ENCODE measurements around the gene TNIP1.

The TNIP1 gene

DNA sequence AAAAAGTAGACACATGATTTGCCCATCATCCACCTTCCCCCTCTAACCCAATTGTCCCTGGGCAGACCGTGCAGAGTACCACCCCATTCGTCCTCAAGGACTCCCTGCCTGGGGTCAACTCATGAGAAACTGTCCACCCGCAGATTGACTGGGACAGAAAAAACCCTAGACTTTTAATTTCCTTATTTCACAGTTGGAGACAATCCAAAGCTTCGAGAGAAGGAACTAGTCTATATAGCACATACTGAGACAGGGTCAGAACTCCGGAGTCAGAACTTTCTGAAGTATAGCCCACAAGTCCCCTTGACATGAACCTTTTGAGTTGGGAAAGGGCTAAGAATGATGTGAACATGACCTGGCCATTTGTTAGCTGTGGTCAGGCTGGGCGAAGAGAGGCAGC is 68.0 kb downstream of the TNIP1 start:
- no peak for DNase-seq
- no peaks in the 10 kb centered on the region for H3K36me3 Mint-ChIP-seq (ENCODE audit: low read depth)
- no peaks in the 10 kb centered on the region for H3K4me1 Mint-ChIP-seq (ENCODE audit: low read depth)
- H3K9me3 Mint-ChIP-seq = no peaks in the 10 kb centered on the region
- peaks cover 10% of the 10 kb centered on the region for H3K27me3 Mint-ChIP-seq
- no peak overlapping the region for H3K4me3 Mint-ChIP-seq
- no peak overlapping the region for H3K27ac Mint-ChIP-seq

GRCh38 chr5:151008906-151009305 is 71.9 kb downstream of the TNIP1 start:
- H3K36me3 Mint-ChIP-seq (ENCODE audit: low read depth) = no peaks in the 10 kb centered on the region
- no peak overlapping the region for H3K27ac Mint-ChIP-seq
- no peaks in the 10 kb centered on the region for H3K4me1 Mint-ChIP-seq (ENCODE audit: low read depth)
- H3K27me3 Mint-ChIP-seq = peaks cover 10% of the 10 kb centered on the region
- H3K9me3 Mint-ChIP-seq = no peaks in the 10 kb centered on the region
- no peak for DNase-seq
- no peak overlapping the region for H3K4me3 Mint-ChIP-seq

- Mint-ChIP-seq H3K4me1 (ENCODE audit: low read depth) (no peaks in the 10 kb centered on the region), H3K9me3 (no peaks in the 10 kb centered on the region), H3K27ac (no peak overlapping the region)
Measured at GRCh38 chr5:151008210-151008491, 72.7 kb downstream of the TNIP1 start.

DNA sequence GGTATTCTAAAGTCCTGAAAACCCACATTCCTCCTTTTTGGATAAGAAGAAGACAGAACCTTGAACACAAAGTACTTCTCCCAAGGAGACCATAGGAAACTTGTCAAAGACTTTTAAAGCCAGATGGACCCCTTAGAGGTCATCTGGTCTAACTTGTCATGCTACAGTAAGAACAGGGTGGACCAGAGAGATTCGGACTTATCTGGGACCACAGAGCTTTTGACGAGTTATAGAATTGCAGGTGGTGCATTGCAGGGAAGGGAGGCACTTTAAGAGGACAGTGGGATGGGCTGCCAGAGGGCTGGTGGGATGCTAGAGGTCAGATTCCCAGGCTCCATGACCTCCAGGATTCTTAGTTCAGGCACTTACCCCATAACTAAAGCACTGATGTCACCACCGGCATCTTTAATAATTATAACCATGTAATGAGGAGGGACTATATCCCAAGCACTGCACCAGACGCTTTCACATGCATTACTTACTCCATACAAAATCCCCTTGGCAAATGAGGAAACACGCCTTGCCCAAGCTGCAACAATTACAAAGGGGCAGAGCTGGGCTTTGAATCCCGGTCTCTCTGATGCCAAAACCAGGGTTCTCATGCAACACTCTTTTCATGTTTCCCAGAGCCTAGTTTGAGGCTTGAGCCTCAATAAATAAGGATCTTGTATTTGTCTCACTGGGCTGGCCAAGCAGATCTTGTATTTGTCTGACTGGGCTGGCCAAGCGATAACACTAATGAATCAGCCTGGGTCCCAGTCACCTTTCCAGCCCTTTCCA is 73.2 kb downstream of the TNIP1 start:
- no peaks in the 10 kb centered on the region for H3K4me1 Mint-ChIP-seq (ENCODE audit: low read depth)
- DNase-seq = no peak
- H3K9me3 Mint-ChIP-seq = no peaks in the 10 kb centered on the region
- H3K27ac Mint-ChIP-seq = no peak overlapping the region
- H3K4me3 Mint-ChIP-seq = no peak overlapping the region
- H3K27me3 Mint-ChIP-seq = peaks cover 8% of the 10 kb centered on the region
- H3K36me3 Mint-ChIP-seq (ENCODE audit: low read depth) = no peaks in the 10 kb centered on the region

More at GRCh38 chr5:151008210-151008491, 72.7 kb downstream of the TNIP1 start:
- H3K36me3 Mint-ChIP-seq (ENCODE audit: low read depth) = no peaks in the 10 kb centered on the region
- H3K27me3 Mint-ChIP-seq = peaks cover 10% of the 10 kb centered on the region
- H3K4me3 Mint-ChIP-seq = no peak overlapping the region
- DNase-seq = no peak

GRCh38 chr5:151006704-151007334 is 74.0 kb downstream of the TNIP1 start:
- Mint-ChIP-seq H3K27ac (no peak overlapping the region), H3K4me3 (no peak overlapping the region), H3K36me3 (ENCODE audit: low read depth) (no peaks in the 10 kb centered on the region), H3K4me1 (ENCODE audit: low read depth) (no peaks in the 10 kb centered on the region), H3K9me3 (no peaks in the 10 kb centered on the region), H3K27me3 (peaks cover 4% of the 10 kb centered on the region)
- DNase-seq = no peak

GRCh38 chr5:151005950-151006576 is 74.8 kb downstream of the TNIP1 start:
- H3K4me1 Mint-ChIP-seq (ENCODE audit: low read depth) = no peaks in the 10 kb centered on the region
- H3K27me3 Mint-ChIP-seq = no peaks in the 10 kb centered on the region
- no peak for DNase-seq
- no peak overlapping the region for H3K4me3 Mint-ChIP-seq
- no peak overlapping the region for H3K27ac Mint-ChIP-seq
- no peaks in the 10 kb centered on the region for H3K36me3 Mint-ChIP-seq (ENCODE audit: low read depth)
- no peaks in the 10 kb centered on the region for H3K9me3 Mint-ChIP-seq

GRCh38 chr5:151005187-151005949 is 75.5 kb downstream of the TNIP1 start:
- H3K36me3 Mint-ChIP-seq (ENCODE audit: low read depth) = no peaks in the 10 kb centered on the region
- no peaks in the 10 kb centered on the region for H3K4me1 Mint-ChIP-seq (ENCODE audit: low read depth)
- H3K4me3 Mint-ChIP-seq = no peak overlapping the region
- H3K27me3 Mint-ChIP-seq = no peaks in the 10 kb centered on the region
- no peak for DNase-seq
- H3K9me3 Mint-ChIP-seq = no peaks in the 10 kb centered on the region
- no peak overlapping the region for H3K27ac Mint-ChIP-seq

DNA sequence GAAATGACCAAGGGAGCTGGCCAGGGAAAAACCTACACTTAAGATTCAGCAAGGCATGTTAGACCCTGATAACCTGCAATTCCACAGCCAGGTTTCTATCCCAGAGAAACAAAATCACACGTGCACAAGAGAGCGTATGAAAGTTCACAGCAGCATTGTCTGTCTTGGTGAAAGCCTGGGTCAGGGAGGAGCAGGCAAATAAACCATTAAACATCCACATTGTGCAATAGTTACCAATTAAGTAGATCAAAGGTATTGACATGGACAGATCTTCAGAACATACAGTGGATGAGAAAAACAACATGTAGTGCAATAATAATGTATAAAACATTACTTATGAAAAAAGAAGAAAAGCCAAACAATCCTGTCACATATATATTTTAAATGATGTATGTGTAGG is 76.3 kb downstream of the TNIP1 start:
- H3K27me3 Mint-ChIP-seq = peaks cover 2% of the 10 kb centered on the region
- no peaks in the 10 kb centered on the region for H3K9me3 Mint-ChIP-seq
- no peak for DNase-seq
- H3K27ac Mint-ChIP-seq = no peak overlapping the region
- H3K36me3 Mint-ChIP-seq (ENCODE audit: low read depth) = no peaks in the 10 kb centered on the region
- H3K4me3 Mint-ChIP-seq = no peak overlapping the region
- no peaks in the 10 kb centered on the region for H3K4me1 Mint-ChIP-seq (ENCODE audit: low read depth)

DNA sequence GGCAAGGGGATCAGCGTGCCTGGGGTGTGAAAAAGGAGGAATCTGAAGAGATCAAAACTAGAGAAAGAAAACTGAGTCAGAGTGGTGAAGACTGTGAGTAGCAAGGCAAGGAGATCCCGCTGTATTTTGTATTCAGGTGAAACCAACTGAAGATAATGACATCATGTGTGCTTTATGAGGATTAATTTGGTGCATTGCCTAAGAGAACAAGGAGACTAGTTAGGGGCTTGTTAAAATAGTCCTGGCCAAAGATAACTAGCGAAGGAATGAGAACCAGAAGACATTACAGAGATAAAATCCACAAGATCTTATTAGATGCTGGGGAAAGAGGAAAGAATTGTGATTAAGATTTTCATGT is 77.4 kb downstream of the TNIP1 start:
- H3K27ac Mint-ChIP-seq = no peak overlapping the region
- no peaks in the 10 kb centered on the region for H3K9me3 Mint-ChIP-seq

GRCh38 chr5:151002681-151003502 is 77.9 kb downstream of the TNIP1 start:
- peaks cover 2% of the 10 kb centered on the region for H3K27me3 Mint-ChIP-seq
- H3K4me3 Mint-ChIP-seq = no peak overlapping the region
- no peaks in the 10 kb centered on the region for H3K36me3 Mint-ChIP-seq (ENCODE audit: low read depth)
- no peak overlapping the region for H3K27ac Mint-ChIP-seq
- H3K9me3 Mint-ChIP-seq = no peaks in the 10 kb centered on the region
- DNase-seq = no peak
- no peaks in the 10 kb centered on the region for H3K4me1 Mint-ChIP-seq (ENCODE audit: low read depth)

More for the DNA sequence above, 77.4 kb downstream of the TNIP1 start:
- Mint-ChIP-seq H3K4me1 (ENCODE audit: low read depth) (no peaks in the 10 kb centered on the region), H3K27me3 (peaks cover 2% of the 10 kb centered on the region), H3K4me3 (no peak overlapping the region), H3K36me3 (ENCODE audit: low read depth) (no peaks in the 10 kb centered on the region)
- DNase-seq = no peak

DNA sequence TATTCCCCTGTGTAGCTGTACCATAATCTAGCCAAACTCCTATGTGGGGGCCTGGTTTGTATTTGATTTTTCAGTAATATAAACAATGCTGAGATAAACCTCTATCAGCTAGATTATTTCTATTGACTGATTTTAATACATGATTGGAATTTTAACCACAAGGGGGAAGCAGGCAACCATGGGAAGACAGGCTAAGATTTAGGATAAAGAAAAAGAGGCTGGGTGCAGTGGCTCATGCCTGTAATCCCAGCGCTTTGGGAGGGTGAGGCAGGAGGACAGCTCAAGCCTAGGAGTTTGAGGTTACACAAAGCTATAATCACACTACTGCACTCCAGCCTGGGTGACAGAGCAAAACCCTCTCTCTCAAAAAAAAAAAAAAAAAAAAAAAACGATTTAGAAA is 78.6 kb downstream of the TNIP1 start:
- Mint-ChIP-seq H3K9me3 (no peaks in the 10 kb centered on the region), H3K36me3 (ENCODE audit: low read depth) (no peaks in the 10 kb centered on the region), H3K4me1 (ENCODE audit: low read depth) (no peaks in the 10 kb centered on the region), H3K27ac (no peak overlapping the region), H3K27me3 (peaks cover 2% of the 10 kb centered on the region), H3K4me3 (no peak overlapping the region)
- no peak for DNase-seq

- H3K4me1 Mint-ChIP-seq (ENCODE audit: low read depth) = no peaks in the 10 kb centered on the region
- H3K36me3 Mint-ChIP-seq (ENCODE audit: low read depth) = no peaks in the 10 kb centered on the region
- no peak for DNase-seq
- no peak overlapping the region for H3K4me3 Mint-ChIP-seq
- peaks cover 2% of the 10 kb centered on the region for H3K27me3 Mint-ChIP-seq
- H3K27ac Mint-ChIP-seq = no peak overlapping the region
- no peaks in the 10 kb centered on the region for H3K9me3 Mint-ChIP-seq
Measured at GRCh38 chr5:151001436-151001835, 79.4 kb downstream of the TNIP1 start.

DNA sequence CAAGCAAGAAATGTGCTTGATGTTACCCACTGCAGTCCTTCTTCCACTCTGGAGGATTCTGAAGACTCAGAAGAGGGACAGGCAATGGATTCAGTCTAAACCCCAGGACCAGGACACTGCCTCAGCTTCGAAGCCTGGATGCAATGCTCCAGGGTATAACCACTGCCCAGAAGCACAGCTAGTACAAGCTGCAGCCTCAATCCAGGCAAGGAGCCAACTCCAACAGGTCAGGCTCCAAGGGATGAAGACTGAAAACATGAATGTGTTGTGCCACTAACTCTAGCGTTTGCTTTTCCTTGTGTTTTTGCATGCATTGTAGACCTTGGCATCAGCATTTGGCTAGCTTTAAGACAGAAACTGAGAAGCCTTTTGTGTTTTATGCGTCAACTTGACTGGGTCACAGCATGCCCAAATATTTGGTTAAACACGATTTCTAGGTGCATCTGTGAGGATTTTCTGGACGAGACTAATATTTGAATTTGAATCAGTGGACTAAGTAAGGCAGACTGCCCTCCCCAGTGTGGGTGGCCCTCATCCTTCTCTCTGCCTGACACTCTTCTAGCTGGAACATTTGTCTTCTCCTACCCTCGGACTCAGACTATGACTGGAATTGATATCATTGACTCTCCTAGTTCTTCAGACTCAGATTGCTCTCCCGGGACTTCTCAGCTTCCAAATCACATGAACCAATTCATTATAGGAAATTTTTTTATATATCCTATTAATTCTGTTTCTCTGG is 81.0 kb downstream of the TNIP1 start:
- Mint-ChIP-seq H3K27me3 (peaks cover 2% of the 10 kb centered on the region), H3K4me1 (ENCODE audit: low read depth) (no peaks in the 10 kb centered on the region), H3K27ac (no peak overlapping the region), H3K9me3 (no peaks in the 10 kb centered on the region), H3K36me3 (ENCODE audit: low read depth) (no peaks in the 10 kb centered on the region), H3K4me3 (no peak overlapping the region)
- no peak for DNase-seq

Data from activated T-cell treated with anti-CD3 and anti-CD28 coated beads, Interleukin-2, amount 50 U/mL, for 24 hours (primary cell).